H9 (cell line): Measurements from ENCODE around the gene SKAP1. TPM values are rescaled to one million over a fixed set of nuclear protein-coding genes. Genes with fewer than 3 reads are reported as not detected.

Experiments
- DNase-seq: peaks from one replicate; pipeline ENCODE4 v3.0.0-alpha.2; 2017
- H2AFZ ChIP-seq: one replicate; pipeline ENCODE4 v1.6.1; 2013; ENCODE audit warnings: mild to moderate bottlenecking, low read length, control low read depth, moderate library complexity
- H2AK5ac ChIP-seq: 2 replicates; pipeline ENCODE4 v1.6.1; 2013; ENCODE audit warnings: low read length, control low read depth, mixed read lengths; ENCODE audit not compliant: insufficient read length
- H2BK120ac ChIP-seq: one replicate; pipeline ENCODE4 v1.6.1; 2013; ENCODE audit warnings: low read depth, mild to moderate bottlenecking, low read length, control low read depth, inconsistent platforms; ENCODE audit not compliant: poor library complexity, severe bottlenecking
- H2BK12ac ChIP-seq: 2 replicates; pipeline ENCODE4 v1.6.1; 2013; ENCODE audit warnings: low read length, control low read depth, mixed read lengths, low read depth; ENCODE audit not compliant: insufficient read length
- H2BK15ac ChIP-seq: 2 replicates; pipeline ENCODE4 v1.6.1; 2013; ENCODE audit warnings: low read depth, low read length, control low read depth
- H2BK20ac ChIP-seq: one replicate; pipeline ENCODE4 v1.6.1; 2013; ENCODE audit warnings: low read depth, mild to moderate bottlenecking, low read length, control low read depth, inconsistent platforms; ENCODE audit not compliant: poor library complexity, severe bottlenecking
- H2BK5ac ChIP-seq: 2 replicates; pipeline ENCODE4 v1.6.1; 2013; ENCODE audit warnings: low read length, control low read depth, mixed read lengths; ENCODE audit not compliant: insufficient read length
- H3K14ac ChIP-seq: 2 replicates; pipeline ENCODE4 v1.6.1; 2013; ENCODE audit warnings: low read length, control low read depth; ENCODE audit not compliant: insufficient read depth
- H3K18ac ChIP-seq: 2 replicates; pipeline ENCODE4 v1.6.1; 2013; ENCODE audit warnings: low read depth, mild to moderate bottlenecking, mixed read lengths, low read length, control low read depth; ENCODE audit not compliant: insufficient read length
- H3K23ac ChIP-seq: 2 replicates; pipeline ENCODE4 v1.6.1; 2013; ENCODE audit warnings: low read length, control low read depth, mixed read lengths, low read depth; ENCODE audit not compliant: insufficient read length
- H3K23me2 ChIP-seq: 2 replicates; pipeline ENCODE4 v1.6.1; 2013; ENCODE audit warnings: low read depth, mild to moderate bottlenecking, mixed read lengths, low read length, control low read depth; ENCODE audit not compliant: insufficient read length, poor library complexity, severe bottlenecking
- H3K27ac ChIP-seq: 2 replicates; pipeline ENCODE4 v1.5.1; 2013; ENCODE audit warnings: low read length, control low read depth, mixed read lengths, low read depth; ENCODE audit not compliant: insufficient read length
- H3K27me3 ChIP-seq: 2 replicates; pipeline ENCODE4 v1.6.1; 2013; ENCODE audit warnings: low read length, control low read depth, inconsistent platforms; ENCODE audit not compliant: insufficient read depth
- H3K4ac ChIP-seq: 2 replicates; pipeline ENCODE4 v1.6.1; 2013; ENCODE audit warnings: low read depth, mild to moderate bottlenecking, control low read depth, inconsistent platforms, low read length, moderate library complexity
- H3K4me1 ChIP-seq: 2 replicates; pipeline ENCODE4 v1.6.1; 2013; ENCODE audit warnings: low read length, control low read depth, inconsistent platforms; ENCODE audit not compliant: insufficient read depth
- H3K4me2 ChIP-seq: 2 replicates; pipeline ENCODE4 v1.6.1; 2013; ENCODE audit warnings: low read length, control low read depth, mixed read lengths; ENCODE audit not compliant: insufficient read length, insufficient read depth
- H3K56ac ChIP-seq: 2 replicates; pipeline ENCODE4 v1.6.1; 2013; ENCODE audit warnings: low read depth, mild to moderate bottlenecking, mixed read lengths, low read length, control low read depth; ENCODE audit not compliant: insufficient read length
- H3K79me1 ChIP-seq: 2 replicates; pipeline ENCODE4 v1.6.1; 2013; ENCODE audit warnings: low read depth, mild to moderate bottlenecking, moderate library complexity, low read length, control low read depth, inconsistent platforms; ENCODE audit not compliant: insufficient read depth, poor library complexity, severe bottlenecking
- H3K79me2 ChIP-seq: 2 replicates; pipeline ENCODE4 v1.6.1; 2013; ENCODE audit warnings: low read length, control low read depth, inconsistent platforms; ENCODE audit not compliant: insufficient read depth
- H3K9ac ChIP-seq: 2 replicates; pipeline ENCODE4 v1.6.1; 2013; ENCODE audit warnings: low read length, control low read depth, mixed read lengths; ENCODE audit not compliant: insufficient read length; ENCODE audit errors: extremely low read depth
- H3K9me3 ChIP-seq: one replicate; pipeline ENCODE4 v1.6.1; 2013; ENCODE audit warnings: low read depth, low read length, inconsistent platforms; ENCODE audit not compliant: control insufficient read depth
- H3T11ph ChIP-seq: one replicate; pipeline ENCODE4 v1.6.1; 2013; ENCODE audit warnings: mild to moderate bottlenecking, low read length, control low read depth, inconsistent platforms
- H4K20me1 ChIP-seq: one replicate; pipeline ENCODE4 v1.6.1; 2013; ENCODE audit not compliant: control insufficient read depth, insufficient read length, insufficient read depth
- H4K5ac ChIP-seq: 2 replicates; pipeline ENCODE4 v1.6.1; 2013; ENCODE audit warnings: low read depth, mild to moderate bottlenecking, mixed read lengths, low read length, control low read depth; ENCODE audit not compliant: insufficient read length
- H4K8ac ChIP-seq: replicated peaks from 2 replicates; pipeline ENCODE4 v1.6.1; 2013; ENCODE audit warnings: low read length, control low read depth, mixed read lengths, low read depth; ENCODE audit not compliant: insufficient read length
- H4K91ac ChIP-seq: 2 replicates; pipeline ENCODE4 v1.6.1; 2013; ENCODE audit warnings: low read depth, mild to moderate bottlenecking, moderate library complexity, mixed read lengths, low read length, control low read depth; ENCODE audit not compliant: insufficient read length
- H3K27ac Mint-ChIP-seq, 3 experiments: 2 replicates in 2 of 3; 3 replicates in 1 of 3; pipeline ENCODE4 v1.8.0; 2020 to 2021; ENCODE audit warnings: mixed read lengths in 3 of 3, mild to moderate bottlenecking in 1 of 3, moderate library complexity in 1 of 3
- H3K27me3 Mint-ChIP-seq: 2 replicates; pipeline ENCODE4 v1.8.0; 2021; ENCODE audit warnings: low read depth, mild to moderate bottlenecking, moderate library complexity, mixed read lengths
- H3K36me3 Mint-ChIP-seq, 3 experiments: 2 replicates in 2 of 3; 3 replicates in 1 of 3; pipeline ENCODE4 v1.8.0; 2020 to 2021; ENCODE audit warnings: low read depth in 3 of 3, mixed read lengths in 3 of 3; ENCODE audit not compliant: insufficient read depth in 1 of 3
- H3K4me1 Mint-ChIP-seq, 2 experiments: 2 replicates each; pipeline ENCODE4 v1.8.0; 2020; ENCODE audit warnings: mixed read lengths in 2 of 2
- H3K4me3 Mint-ChIP-seq, 2 experiments: 2 replicates in 1 of 2; 3 replicates in 1 of 2; pipeline ENCODE4 v1.8.0; 2020 to 2021; ENCODE audit warnings: mild to moderate bottlenecking in 2 of 2, mixed read lengths in 2 of 2, moderate library complexity in 1 of 2
- H3K9me3 Mint-ChIP-seq, 2 experiments: 2 replicates in 1 of 2; 3 replicates in 1 of 2; pipeline ENCODE4 v1.8.0; 2020; ENCODE audit warnings: mild to moderate bottlenecking in 2 of 2, mixed read lengths in 2 of 2, moderate library complexity in 1 of 2
- CTCF ChIP-seq: fragments of 200-600 bp; sonication (generic); conservative IDR thresholded peaks from 3 replicates; pipeline ENCODE4 v1.8.0; 2021; ENCODE audit warnings: antibody characterized with exemption, mild to moderate bottlenecking
- WGBS: extraction: QIAGEN DNeasy Blood & Tissue Kit; methylation state at CpG from one replicate; pipeline ENCODE4 v1.1.7; 2013; ENCODE audit warnings: missing lambda C conversion rate, low lambda C conversion rate, mixed read lengths; ENCODE audit not compliant: insufficient read length; ENCODE audit errors: extremely low coverage; 5-methylcytosine and 5-hydroxymethylcytosine counted together
- total RNA-seq: library from RNA; stranded (reverse); gene quantifications from 2 replicates; pipeline ENCODE4 v1.2.1, GENCODE V29; 2021

The SKAP1 gene
- total RNA-seq, 1 experiment from 2014 or later = not detected

- Histone ChIP-seq H2BK15ac (no peak overlapping the region), H2BK12ac (no peak overlapping the region), H2AK5ac (no peak overlapping the region), H2BK120ac (no peak overlapping the region), H3K79me2 (no peaks in the 10 kb centered on the region), H3T11ph (no peak overlapping the region), H4K5ac (no peak overlapping the region), H3K56ac (no peak overlapping the region), H3K23ac (no peak overlapping the region), H3K27me3 (no peaks in the 10 kb centered on the region), H3K27ac (no peak overlapping the region), H3K4me1 (no peaks in the 10 kb centered on the region; the same call in 1 of the 2 replicates), H4K8ac (no peak overlapping the region), H3K14ac (no peak overlapping the region), H3K23me2 (no peaks in the 10 kb centered on the region), H2AFZ (no peak overlapping the region), H2BK20ac (no peak overlapping the region), H3K9ac (no peak overlapping the region), H3K9me3 (no peaks in the 10 kb centered on the region), H3K4me2 (no peak overlapping the region), H3K79me1 (no peaks in the 10 kb centered on the region), H4K91ac (no peak overlapping the region), H2BK5ac (no peak overlapping the region), H3K4ac (no peak overlapping the region), H4K20me1 (no peaks in the 10 kb centered on the region), H3K18ac (no peak overlapping the region)
- H3K36me3 Mint-ChIP-seq = no peaks in the 10 kb centered on the region
- H3K4me1 Mint-ChIP-seq = peaks cover 13% of the 10 kb centered on the region in 2 experiments
- H3K27ac Mint-ChIP-seq = no peak overlapping the region
- no peak for TF ChIP-seq CTCF
- H3K9me3 Mint-ChIP-seq = no peaks in the 10 kb centered on the region
- DNase-seq = no peak
- 100% methylated on average over 1 of the region's 4 CpGs for WGBS
- H3K4me3 Mint-ChIP-seq = no peak overlapping the region
- peaks cover 73% of the 10 kb centered on the region for H3K27me3 Mint-ChIP-seq
These were observed 122.8 kb downstream of the SKAP1 start for GRCh38 chr17:48307255-48307654.
